Kidney tubule cell (primary cell): ENCODE measurements around the gene TSC1.
"Not testable (repeated sequence)": the region's sequence is repeated elsewhere in the genome, so short reads cannot be mapped to it uniquely, and the experiment has no call there.

Experiments
- DNase-seq: peaks from one replicate; pipeline ENCODE4 v3.0.0-alpha.2; 2018; ENCODE audit warnings: low spot score

The TSC1 gene

GRCh38 chr9:132976571-132976970, 32.2 kb upstream of the TSC1 start:
- DNase-seq = no peak

- DNase-seq = no peak
These were observed 31.5 kb upstream of the TSC1 start for GRCh38 chr9:132975961-132976360.

- DNase-seq = peak; percentile 14
These were observed 29.3 kb upstream of the TSC1 start for GRCh38 chr9:132973713-132974112.

GRCh38 chr9:132973166-132973565, 28.8 kb upstream of the TSC1 start:
- no peak for DNase-seq

- peak; percentile 89 for DNase-seq
These were observed 26.1 kb upstream of the TSC1 start for GRCh38 chr9:132970324-132971062.

- DNase-seq = no peak
These were observed 25.4 kb upstream of the TSC1 start for GRCh38 chr9:132969783-132970182.

- DNase-seq = not testable (repeated sequence)
These were observed 23.5 kb upstream of the TSC1 start for GRCh38 chr9:132967908-132968307.

- DNase-seq = no peak
These were observed 21.1 kb upstream of the TSC1 start for GRCh38 chr9:132965478-132965877.

- DNase-seq = no peak
These were observed 16.6 kb upstream of the TSC1 start for GRCh38 chr9:132961002-132961401.

- no peak for DNase-seq
These were observed 13.4 kb upstream of the TSC1 start for GRCh38 chr9:132957805-132958204.

- no peak for DNase-seq
These were observed 11.4 kb upstream of the TSC1 start for GRCh38 chr9:132955768-132956167.

GRCh38 chr9:132955123-132955522, 10.7 kb upstream of the TSC1 start:
- DNase-seq = no peak

- DNase-seq = no peak
These were observed 5.3 kb upstream of the TSC1 start for GRCh38 chr9:132949709-132950108.

- no peak for DNase-seq
These were observed 4.2 kb upstream of the TSC1 start for GRCh38 chr9:132948482-132949050.

GRCh38 chr9:132947756-132948155, 3.3 kb upstream of the TSC1 start:
- DNase-seq = no peak

- peak; percentile 76 for DNase-seq
These were observed 2.3 kb upstream of the TSC1 start for GRCh38 chr9:132946631-132947295.

GRCh38 chr9:132946211-132946610, 1.8 kb upstream of the TSC1 start:
- DNase-seq = no peak

GRCh38 chr9:132945186-132946130, 1.0 kb upstream of the TSC1 start:
- DNase-seq = no peak

GRCh38 chr9:132943651-132944293, 644 bp downstream of the TSC1 start:
- peak; percentile 2 for DNase-seq

- DNase-seq = peak; percentile 41
These were observed 1.8 kb downstream of the TSC1 start for GRCh38 chr9:132942541-132943182.

- DNase-seq = no peak
These were observed 5.2 kb downstream of the TSC1 start for GRCh38 chr9:132939169-132939568.
